GM18511 (cell line): ENCODE results near the gene PTPRM.

ENCODE experiments used
- ATAC-seq: cut with Tn5 transposase; IDR thresholded peaks from one replicate; pipeline ENCODE4 v1.9.1; 2021; ENCODE audit warnings: mild to moderate bottlenecking, moderate library complexity; ENCODE audit not compliant: unreplicated experiment

PTPRM gene

GRCh38 chr18:8081872-8082553 lies 514.9 kb downstream of the PTPRM start:
- no peak for ATAC-seq

DNA sequence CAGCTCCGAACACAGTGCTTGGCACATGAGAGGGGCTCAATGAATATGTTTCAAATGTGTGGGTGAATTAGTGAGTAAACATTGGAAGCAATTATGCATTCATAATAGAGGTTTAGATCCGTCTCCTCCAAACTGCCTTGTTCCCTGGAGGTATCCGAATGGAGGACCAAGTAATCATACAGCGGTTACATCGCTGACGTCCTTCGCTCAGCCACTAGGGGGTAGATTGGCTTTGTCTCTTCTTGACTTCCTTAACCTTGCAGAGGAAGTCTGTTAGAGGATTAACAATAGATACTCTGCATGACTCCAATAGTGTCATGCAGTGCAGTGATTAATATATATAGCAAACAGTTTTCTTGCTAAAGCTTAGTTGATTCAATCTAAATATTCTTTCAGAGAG lies 517.0 kb downstream of the PTPRM start:
- ATAC-seq: no peak

DNA sequence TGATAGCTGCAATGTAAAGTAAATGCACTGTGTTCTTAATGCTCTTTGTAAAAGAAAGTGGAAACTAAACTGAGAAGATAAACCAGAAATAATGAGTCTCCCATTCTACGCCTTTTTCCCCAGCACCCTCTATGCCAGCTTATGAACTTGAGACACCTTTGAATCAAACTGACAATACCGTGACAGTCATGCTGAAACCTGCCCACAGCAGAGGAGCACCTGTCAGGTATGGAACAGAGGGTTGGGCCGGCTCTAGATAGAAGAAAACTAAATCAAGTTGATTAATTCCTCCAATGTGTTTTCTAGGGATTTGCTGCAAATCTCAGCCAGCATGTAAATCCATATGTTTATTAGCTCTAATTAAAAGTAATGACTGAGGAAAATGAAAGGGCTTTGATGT lies 521.5 kb downstream of the PTPRM start:
- ATAC-seq: no peak

DNA sequence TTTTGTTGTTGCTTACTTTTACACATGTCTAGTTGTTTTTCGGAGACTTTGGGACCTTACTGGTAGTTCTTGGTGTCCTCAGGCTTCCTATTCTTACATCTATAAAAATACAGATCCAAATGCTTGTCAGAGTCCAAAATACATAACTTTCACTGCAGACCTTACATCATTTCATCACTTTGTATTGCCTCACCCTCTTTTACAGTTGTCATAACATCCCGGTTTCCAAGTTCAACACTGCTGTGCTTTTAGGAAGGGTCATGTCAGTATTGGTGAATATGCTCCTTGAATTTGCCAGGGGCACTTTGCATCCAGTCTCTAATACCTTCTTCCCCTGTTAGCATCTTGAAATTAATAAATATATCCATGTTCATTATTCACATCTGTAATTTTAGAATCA lies 523.9 kb downstream of the PTPRM start:
- no peak for ATAC-seq

DNA sequence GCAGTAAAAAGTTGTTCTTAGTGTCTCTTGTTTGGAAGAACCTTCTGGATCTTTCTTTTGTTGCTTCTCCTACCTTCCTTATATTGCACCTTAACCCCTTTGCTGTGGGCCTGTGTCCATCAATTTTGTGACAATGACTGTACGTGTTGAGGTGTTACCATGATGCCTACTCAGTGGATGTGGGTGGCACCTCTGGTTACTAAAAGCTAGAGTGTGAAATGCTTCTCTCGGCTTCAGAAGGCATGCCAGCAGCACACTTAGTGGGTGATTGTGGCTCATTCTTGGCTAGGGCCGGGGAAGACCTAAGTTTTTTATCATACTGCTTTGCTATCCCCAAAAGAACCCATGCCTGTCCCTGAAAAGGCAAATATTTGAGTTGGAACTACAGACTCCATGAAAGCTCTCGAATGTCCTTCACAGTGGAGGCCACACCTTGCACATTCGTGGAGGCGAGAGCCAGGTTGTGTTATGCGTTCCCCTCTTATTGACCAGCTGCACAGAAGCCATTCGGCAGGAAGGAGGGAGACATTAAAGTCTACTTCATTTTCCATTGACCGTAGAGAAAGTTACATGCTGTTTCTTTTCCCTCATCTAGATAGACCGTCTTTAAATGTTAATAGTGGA lies 528.9 kb downstream of the PTPRM start:
- ATAC-seq: no peak

- ATAC-seq: no peak
Observed at GRCh38 chr18:8097399-8097798, 530.3 kb downstream of the PTPRM start.

DNA sequence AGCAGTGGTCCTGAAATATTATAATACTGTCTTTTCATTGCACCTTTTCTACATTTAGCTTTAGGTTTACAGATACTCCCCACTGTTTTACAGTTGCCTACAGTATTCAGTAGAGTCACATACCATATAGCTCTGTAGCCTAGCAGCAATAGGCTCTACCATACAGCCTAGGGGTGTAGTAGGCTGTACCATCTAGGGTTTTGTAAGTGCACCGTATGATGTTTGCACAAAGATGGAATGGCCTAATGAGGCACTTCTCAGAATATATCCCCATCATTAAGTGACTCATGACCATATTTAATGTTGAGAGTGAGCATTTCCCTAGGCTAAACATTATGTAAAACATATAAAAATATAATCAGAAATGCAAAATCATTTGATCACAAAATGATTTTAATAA lies 530.8 kb downstream of the PTPRM start:
- no peak for ATAC-seq

- ATAC-seq: no peak
Observed at GRCh38 chr18:8106603-8107002, 539.5 kb downstream of the PTPRM start.

- ATAC-seq: no peak
Observed at GRCh38 chr18:8107426-8107825, 540.3 kb downstream of the PTPRM start.

- no peak for ATAC-seq
Observed at GRCh38 chr18:8114480-8114879, 547.4 kb downstream of the PTPRM start.

GRCh38 chr18:8116341-8117005 lies 549.4 kb downstream of the PTPRM start:
- ATAC-seq: no peak

DNA sequence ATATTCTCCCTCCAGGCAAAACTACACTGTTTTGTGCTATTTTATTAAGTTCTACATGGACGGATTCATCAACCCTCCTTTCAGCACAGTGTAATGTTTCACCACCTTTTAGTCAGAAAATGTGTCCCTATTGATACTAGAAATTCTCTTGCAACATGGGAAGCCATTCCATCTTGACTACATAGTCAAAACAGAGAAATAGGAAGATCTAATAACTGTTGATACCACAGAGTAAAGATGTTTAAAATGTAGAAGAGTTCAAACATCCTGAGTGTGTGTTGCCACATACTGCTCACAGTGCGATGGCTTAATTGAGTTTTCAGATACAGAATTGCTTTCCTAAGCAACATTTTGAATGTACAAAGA lies 549.9 kb downstream of the PTPRM start:
- no peak for ATAC-seq

GRCh38 chr18:8121101-8121500 lies 554.0 kb downstream of the PTPRM start:
- no peak for ATAC-seq

DNA sequence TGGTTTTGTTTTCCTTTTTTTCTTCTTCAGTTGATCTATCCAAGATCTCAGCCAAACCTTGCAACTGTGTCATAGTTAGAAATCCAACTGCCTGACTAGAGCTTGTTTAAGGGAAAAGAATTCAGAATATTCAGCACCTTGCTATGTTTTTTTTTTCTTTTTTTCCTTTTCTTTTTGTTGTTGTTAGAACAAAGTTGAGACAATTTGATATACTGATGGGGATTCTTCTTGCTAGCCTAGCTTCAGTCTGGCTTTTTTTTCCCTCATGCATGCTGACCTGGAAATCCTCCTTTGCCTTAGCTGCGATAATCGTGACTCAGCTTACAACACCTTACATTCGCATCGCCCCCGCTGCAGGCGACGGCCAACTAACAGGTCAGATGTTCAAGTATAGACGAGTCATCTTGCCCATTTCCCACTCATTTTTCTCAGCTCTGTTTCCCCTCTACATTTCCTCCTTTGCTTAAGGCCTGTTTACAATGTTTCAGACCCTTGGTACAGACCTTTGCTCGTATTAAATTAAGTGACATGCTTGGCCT lies 554.9 kb downstream of the PTPRM start:
- no peak for ATAC-seq

- ATAC-seq: no peak
Observed at GRCh38 chr18:8124232-8125146, 557.4 kb downstream of the PTPRM start.

DNA sequence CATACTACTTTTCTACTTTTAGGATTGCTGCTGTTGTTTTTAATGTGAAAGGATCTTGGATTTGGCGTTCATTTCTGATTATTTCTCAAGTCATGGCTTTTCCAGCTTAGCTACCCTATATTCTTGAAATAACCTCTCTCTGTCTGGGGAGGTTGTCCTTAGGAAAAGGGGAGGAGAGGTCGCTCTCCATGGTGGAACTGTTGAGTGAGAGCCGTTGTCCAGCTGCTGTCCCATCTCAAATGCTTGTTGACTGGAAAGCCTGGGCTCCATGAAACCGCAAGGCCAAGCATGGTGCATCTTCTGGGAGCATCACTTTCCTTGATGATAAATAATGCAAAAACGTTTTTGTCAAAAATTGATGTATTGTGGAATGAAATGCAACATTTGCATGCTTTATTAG lies 563.0 kb downstream of the PTPRM start:
- no peak for ATAC-seq

DNA sequence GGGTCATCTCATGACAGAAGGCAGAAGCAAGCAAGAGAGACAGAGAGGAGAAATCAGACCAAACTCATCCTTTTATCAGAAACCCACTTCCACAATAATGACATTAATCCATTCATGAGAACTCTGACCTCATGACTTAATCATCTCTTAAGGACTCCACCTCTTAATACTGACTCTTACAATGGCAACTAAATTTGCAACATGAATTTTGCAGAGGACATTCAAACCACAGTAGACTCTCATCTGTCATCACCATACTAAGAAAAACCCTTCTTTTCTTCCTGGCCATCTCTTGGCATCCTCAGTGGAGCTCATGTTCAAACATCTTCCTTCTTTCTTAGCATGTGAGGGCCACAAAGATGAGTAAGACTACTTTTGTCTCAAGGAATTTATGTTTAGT lies 565.9 kb downstream of the PTPRM start:
- no peak for ATAC-seq

DNA sequence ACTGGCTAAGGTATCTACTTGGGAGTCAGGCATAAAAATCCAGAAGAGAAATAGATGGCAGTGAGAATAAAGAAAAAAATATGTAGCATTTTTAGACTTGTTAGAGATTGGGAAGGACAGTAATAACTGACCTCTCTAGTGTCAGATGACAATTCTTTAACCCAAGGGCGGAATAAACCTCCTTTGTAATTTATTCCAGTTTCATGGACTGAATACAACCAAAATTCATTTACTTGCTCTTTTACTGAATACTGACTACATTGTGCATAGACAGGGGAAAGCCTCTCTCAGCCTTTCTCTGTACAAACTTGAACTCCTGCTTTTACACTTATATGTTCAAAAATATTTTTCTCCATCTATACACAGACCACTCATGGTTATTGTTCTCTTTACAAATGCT lies 566.8 kb downstream of the PTPRM start:
- ATAC-seq: no peak

DNA sequence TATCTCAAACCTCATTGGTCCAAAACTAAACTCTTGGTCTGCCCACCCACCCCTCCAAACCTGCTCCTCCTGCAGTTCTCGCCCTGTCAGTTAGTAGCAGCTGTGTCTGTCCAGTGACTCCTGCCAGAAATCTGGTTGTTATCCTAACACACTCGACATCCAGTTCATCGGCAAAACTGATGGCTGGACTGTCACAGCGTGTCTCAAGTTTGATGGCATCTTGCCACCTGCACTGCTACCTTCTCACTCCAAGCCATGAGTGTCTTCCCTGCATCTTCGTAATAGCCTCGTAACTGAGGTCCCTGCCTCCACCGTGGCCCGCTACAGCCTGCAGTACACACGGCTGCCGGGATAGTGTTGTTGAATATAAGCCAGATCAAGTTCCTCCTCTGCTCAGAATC lies 572.0 kb downstream of the PTPRM start:
- ATAC-seq: no peak

DNA sequence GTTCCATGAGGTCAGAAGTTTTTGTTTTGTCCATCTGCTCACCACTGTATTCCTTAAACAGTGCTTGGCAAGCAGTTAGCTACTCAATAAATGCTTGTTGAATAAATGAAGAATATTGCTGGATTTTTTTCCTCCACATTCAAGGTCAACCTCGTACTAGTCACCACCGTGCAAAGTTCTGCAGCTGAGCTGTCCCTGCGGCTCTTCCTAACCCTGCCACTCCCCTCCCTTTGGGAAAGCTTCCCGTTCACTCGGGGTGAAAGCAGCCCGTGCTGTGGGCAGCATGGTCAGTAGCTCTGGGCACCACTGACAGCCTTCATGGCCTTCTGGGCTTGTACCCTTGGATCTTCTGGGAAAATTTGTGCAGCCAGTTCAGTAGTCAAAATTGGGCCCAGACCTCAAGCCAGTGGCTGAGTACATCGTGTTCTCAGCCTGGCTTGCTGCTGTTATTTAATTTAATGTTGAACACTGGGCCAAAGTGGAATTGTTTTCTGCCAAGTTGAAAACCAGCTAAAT lies 572.8 kb downstream of the PTPRM start:
- no peak for ATAC-seq
